ENCODE results near the gene SRPRB. TPM values are rescaled to one million over a fixed set of nuclear protein-coding genes. Genes with fewer than 3 reads are reported as not detected.
A peak's percentile ranks its signal among the peaks of the same experiment; 100 is the strongest.

The SRPRB gene, protein sequence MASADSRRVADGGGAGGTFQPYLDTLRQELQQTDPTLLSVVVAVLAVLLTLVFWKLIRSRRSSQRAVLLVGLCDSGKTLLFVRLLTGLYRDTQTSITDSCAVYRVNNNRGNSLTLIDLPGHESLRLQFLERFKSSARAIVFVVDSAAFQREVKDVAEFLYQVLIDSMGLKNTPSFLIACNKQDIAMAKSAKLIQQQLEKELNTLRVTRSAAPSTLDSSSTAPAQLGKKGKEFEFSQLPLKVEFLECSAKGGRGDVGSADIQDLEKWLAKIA
- total RNA-seq (2014; rRNA removed; shearing (Covaris generic)), result 42.3 and 57.7 TPM in 2 replicates

- peak; percentile 92 for DNase-seq (ENCODE audit: low read depth)
Measured at GRCh38 chr3:133805702-133806475, at the start of gene SRPRB. TSS of gene SRPRB (plus strand) at chr3:133805815. CDS start at chr3:133805849, 34 bp downstream.

- DNase-seq (ENCODE audit: low read depth), result no peak
Measured at GRCh38 chr3:133756716-133757694, 48.6 kb upstream of the SRPRB start.

- DNase-seq (ENCODE audit: low read depth), result no peak
Measured at GRCh38 chr3:133757701-133758567, 47.7 kb upstream of the SRPRB start.

- DNase-seq (ENCODE audit: low read depth), result no peak
Measured at GRCh38 chr3:133758568-133758928, 47.1 kb upstream of the SRPRB start.

DNA sequence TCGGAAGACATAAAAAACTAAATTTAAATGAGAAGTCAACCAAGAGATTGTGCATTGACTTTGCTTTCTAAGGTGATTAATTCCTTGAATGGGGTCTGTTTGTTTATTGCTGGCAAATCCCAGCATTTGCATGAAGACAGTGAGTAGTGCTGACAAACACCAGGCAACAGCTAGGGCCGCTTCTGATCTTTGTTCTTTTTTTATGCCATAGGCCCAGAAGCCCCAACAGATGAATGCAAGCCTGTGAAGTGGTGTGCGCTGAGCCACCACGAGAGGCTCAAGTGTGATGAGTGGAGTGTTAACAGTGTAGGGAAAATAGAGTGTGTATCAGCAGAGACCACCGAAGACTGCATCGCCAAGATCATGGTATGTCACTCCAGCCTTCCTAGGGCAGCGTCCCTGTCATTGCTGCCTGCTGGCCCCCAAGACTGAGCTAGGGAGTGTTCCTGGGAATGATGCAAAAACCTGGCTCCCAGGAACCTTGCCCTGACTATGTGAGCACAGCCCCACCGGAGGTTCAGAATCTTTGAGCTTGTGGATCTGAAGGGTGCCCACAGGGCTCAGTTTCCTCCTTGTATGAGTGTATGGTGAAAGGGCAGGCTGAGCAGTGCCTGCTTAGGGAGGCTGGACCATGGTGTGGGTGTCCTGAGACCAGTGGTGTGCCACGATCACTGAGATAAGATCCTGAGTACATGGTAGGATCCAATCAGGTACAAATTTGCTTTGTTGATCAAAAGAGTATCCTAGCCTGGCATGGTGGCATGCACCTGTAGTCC is 46.5 kb upstream of the SRPRB start:
- no peak for DNase-seq (ENCODE audit: low read depth)

DNA sequence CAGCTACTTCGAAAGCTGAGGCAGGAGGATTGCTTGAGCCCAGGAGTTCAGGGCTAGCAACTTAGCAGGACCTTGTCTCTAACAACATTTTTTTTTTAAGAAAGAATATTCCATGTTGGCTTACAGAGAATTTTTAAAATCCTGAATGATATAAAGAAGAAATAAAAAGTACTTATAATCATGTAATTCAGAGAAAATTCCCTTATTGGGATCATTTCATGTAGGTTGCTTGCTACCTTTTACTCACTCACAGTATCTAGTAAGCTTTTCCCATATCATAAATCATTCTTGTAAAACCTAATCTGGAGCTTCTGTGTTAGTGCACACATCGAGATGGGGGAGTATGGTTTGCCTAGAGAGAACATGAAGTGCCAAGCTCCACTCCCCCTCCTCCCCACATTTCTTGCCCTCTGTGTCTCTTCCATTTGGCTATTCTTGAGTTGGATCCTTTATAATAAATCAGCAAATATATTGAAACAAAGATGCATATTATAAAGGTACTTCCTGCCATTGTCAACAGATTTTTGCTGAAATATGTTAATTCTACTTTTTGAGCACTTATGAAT is 45.8 kb upstream of the SRPRB start:
- no peak for DNase-seq (ENCODE audit: low read depth)

DNA sequence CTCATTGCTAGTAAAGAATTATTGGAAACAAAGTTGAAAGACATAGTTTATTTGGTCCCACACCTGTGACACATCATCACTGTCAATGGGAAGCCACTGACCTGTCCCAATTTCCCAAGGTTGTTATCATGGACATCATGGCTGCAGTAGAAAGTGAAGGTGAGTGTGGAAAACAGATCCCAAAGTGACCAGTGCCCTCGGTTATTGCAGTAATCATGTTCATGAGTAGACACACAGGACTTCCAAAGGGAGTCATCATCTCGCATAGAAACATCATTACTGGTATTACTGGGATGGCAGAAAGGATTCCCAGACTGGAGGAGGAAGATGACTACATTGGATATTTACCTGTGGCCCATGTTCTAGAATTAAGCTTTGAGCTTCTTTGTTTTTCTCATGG is 44.7 kb upstream of the SRPRB start:
- DNase-seq (ENCODE audit: low read depth), result no peak

DNA sequence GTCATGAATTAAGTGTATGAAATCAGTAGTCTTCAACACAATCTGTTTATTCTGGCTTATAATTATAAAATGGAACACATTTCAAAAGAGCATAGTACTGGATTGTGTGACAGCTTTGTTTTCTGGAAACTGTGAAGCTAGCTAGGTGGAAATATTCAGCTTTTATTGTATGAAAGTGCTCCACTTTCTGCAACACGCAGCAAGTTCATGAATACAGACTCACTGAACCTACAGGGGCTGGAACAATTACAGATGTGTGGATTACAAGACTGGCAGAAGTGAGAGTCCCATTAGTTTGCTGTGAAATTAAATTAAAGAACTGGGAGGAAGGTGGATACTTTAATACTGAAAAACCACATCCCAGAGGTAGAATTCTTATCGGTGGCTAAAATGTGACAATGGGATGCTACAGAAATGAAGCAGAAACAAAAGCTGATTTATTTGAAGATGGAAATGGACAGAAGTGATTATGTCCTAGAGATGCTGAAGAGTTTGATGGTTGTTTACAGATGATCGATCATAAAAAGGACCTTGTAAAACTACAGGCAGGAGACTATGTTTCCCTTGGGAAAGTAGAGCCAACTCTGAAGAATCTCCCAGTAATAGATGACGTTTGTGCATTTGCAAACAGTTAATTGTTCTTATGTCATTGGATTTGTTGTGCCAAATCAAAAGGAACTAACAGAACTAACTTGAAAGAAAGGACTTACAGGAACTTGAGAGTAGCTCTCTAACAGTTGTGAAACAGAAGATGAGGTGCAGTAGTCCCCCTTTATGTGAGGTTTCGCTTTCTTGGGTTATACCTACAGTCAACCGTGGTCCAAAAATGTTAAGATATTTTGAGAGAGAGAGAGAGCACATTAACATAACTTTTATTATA is 43.8 kb upstream of the SRPRB start:
- DNase-seq (ENCODE audit: low read depth), result no peak

GRCh38 chr3:133762539-133762938 is 43.1 kb upstream of the SRPRB start:
- DNase-seq (ENCODE audit: low read depth), result no peak

DNA sequence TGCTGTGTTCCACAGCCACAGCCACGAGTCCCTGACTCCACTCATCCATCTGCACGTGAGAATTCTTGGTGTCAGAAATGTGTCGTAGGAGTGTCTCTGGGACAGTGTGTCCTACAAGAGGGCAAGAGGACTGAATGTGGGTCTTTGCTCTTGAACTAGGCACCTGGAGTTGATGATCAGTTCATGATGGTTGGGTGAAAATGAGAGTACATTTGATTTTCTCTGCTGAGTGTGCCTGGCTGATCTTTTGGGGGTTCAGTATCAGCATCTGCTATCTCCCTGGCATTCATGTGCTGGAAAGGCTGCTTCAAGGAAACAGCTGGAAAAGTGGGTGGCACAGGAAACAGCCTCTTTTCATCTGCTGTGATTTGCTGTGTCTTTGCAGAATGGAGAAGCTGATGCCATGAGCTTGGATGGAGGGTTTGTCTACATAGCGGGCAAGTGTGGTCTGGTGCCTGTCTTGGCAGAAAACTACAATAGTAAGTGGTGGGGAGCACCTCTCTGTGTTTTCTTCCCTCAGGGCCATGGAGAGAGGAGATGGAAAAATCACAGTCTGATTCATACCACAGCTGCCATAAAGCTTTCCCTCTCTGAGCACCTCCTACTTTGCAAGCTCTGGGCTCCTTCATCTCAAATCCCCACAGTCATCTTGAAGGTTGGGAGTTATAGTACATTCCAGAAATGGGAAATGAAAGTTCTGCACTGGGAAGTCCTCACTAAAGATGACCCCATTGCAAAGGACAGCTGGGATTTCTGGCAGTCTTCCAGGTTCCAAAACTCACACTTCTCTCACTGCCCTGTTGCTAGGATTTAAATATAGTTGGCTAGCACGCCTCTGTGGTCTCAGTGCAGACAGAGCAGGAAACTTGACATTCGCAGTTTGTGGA is 41.6 kb upstream of the SRPRB start:
- DNase-seq (ENCODE audit: low read depth), result peak; percentile 58

DNA sequence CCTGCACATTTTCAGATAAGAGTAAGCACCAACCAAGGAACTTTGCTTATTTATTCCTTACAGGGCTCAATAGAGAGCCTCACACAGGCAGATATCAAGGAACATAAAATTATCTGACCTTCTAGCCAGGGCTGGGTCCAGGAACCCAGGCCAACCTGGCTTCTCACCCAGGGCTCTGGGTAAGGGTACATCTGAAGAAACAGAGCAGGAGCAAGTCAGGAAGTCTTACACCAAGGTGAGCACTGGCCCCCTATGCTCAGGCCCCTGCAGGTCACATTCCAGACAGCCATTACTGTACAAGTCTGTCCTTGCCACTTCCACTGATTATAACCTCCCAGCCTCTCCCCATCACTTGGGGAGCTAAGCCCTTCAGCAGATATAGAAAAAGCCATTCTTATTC is 40.4 kb upstream of the SRPRB start:
- no peak for DNase-seq (ENCODE audit: low read depth)

DNA sequence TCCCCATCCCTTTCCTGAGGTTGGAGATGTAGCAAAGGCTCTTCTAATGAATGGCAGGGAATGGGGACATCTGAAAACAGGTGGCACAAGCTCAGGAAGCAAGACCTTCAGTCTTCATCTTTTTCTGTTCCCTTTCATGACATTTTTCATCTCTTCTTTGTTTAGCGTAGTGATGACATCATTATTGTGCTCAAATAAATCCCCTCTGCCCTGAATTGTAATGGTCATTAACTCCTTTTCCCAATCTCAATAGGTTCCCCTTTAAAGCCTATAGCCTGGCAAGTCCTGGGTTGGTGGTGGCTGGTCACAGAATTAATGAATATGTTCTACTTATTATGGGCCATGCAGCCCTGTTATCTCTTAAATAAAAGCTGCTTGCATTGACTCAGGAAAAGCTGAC is 38.0 kb upstream of the SRPRB start:
- DNase-seq (ENCODE audit: low read depth), result no peak

DNA sequence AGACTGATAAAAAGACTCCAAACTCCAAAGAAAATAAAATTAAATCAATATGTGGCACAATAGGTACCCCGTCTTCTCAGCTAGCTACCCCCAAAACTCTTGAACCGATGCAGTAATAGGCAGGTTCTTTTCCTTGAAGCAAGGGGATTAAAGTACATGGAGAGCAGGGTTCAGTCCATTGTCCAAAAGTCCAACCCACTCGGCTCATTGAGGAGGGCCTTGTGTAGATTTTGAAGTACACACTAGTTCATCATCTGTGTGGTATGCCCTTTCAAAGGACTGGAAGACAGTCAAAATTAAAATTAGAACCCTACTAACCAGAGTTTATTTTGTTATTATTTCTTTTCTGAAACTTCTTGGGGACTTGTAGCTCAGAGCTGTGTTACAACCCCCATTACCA is 36.1 kb upstream of the SRPRB start:
- DNase-seq (ENCODE audit: low read depth), result no peak

DNA sequence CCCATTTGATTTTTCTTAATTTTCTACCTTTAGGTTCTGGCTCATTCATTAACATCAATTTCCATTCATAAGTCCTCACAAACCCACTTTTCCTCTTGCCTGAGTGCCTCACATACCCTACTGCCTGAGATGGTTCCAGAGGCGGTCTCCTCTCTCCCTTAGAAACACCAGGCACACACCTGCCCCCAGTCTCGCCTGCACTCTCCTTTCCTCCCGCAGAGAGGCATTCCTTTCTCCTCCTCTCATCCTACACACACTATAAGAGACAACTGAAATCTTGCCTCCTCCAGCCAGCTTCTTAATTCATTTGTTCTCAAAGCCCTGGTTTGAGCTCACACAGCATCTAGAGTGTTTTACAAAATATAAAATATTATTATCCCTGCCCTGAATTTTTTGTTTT is 31.9 kb upstream of the SRPRB start:
- DNase-seq (ENCODE audit: low read depth), result no peak

- no peak for DNase-seq (ENCODE audit: low read depth)
Measured at GRCh38 chr3:133775309-133775708, 30.3 kb upstream of the SRPRB start.

- no peak for DNase-seq (ENCODE audit: low read depth)
Measured at GRCh38 chr3:133775835-133776234, 29.8 kb upstream of the SRPRB start.

DNA sequence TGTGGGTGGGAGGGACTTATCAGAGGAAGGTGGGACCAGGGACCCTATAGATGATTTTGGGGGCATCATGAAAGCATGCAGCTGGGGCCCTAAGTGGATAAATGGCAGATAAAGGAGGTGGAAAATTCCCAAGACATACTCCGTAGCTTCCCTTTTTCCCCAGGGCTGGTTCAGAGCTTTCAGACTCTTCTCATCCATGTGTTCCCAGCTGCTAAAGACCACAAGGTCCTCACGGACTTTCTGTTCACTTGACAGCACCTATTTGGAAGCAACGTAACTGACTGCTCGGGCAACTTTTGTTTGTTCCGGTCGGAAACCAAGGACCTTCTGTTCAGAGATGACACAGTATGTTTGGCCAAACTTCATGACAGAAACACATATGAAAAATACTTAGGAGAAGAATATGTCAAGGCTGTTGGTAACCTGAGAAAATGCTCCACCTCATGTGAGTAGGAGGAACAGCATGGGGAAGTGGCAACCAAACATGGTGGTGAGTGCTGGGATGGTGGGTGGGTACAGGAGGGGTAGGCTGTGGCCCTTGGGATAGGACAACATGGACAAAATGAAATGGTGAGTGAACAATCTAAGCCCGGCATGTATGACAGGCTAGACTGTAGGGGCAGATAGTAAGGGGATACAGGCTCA is 28.7 kb upstream of the SRPRB start:
- DNase-seq (ENCODE audit: low read depth), result no peak

All from RPMI7951 (cell line).